ENCODE data around the gene NTHL1. TPM values are rescaled to one million over a fixed set of nuclear protein-coding genes. Genes with fewer than 3 reads are reported as not detected.

Gene NTHL1
- total and polyA plus RNA-seq, 9 of the 15 experiments (the other 6 are each of a cell fraction or from before 2014, with no cell fraction given), result 1.1 to 58.8 (median 17.6) TPM

GRCh38 chr16:2047330-2048115 is at the start of gene NTHL1, which contains the start of gene TSC2 (continued):
- no peak for TF ChIP-seq GTF3C2 (IDR thresholded peaks at IDR 0.05; ENCODE audit: borderline replicate concordance, extremely low read depth, insufficient read length)
- TF ChIP-seq ZBTB12 (CRISPR knock-in tag; IDR thresholded peaks at IDR 0.05), result peak; percentile 68; the same call in 1 of the 2 replicates
- TF ChIP-seq MAFK (IDR thresholded peaks at IDR 0.05; ENCODE audit: low read length), result no peak
- no peak; the same call in 1 of the 2 replicates for TF ChIP-seq ZNF239 (CRISPR knock-in tag; IDR thresholded peaks at IDR 0.05)
- TF ChIP-seq NCOR1 (IDR thresholded peaks at IDR 0.05), result no peak
- no peak for TF ChIP-seq RFX5 (IDR thresholded peaks at IDR 0.05; ENCODE audit: low read depth, low read length)
- peak; percentile 98 for TF ChIP-seq GABPB1 (CRISPR knock-in tag; IDR thresholded peaks at IDR 0.05)
- peak; percentile 81; the same call in 1 of the 2 replicates for TF ChIP-seq ZBTB9 (CRISPR knock-in tag; IDR thresholded peaks at IDR 0.05)
- no peak for TF ChIP-seq SIRT6 (IDR thresholded peaks at IDR 0.05; ENCODE audit: low read depth, low read length)
- TF ChIP-seq VEZF1 (CRISPR knock-in tag; IDR thresholded peaks at IDR 0.05), result peak; percentile 83
- peak; percentile 84 for TF ChIP-seq NR2C1 (IDR thresholded peaks at IDR 0.05)
- peak; percentile 93 for TF ChIP-seq NR2C1 (tag; IDR thresholded peaks at IDR 0.05)
- no peak for TF ChIP-seq SMARCB1 (IDR thresholded peaks at IDR 0.05; ENCODE audit: insufficient read length, low read depth)
- TF ChIP-seq ZNF12 (CRISPR knock-in tag; IDR thresholded peaks at IDR 0.05), result no peak; the same call in 1 of the 2 replicates
- TF ChIP-seq PHF20 (IDR thresholded peaks at IDR 0.05; ENCODE audit: partially characterized antibody), result peak; percentile 80
- TF ChIP-seq IRF1 (CRISPR knock-in tag; IDR thresholded peaks at IDR 0.05; ENCODE audit: borderline replicate concordance), result no peak
- no peak for TF ChIP-seq IRF2 (CRISPR knock-in tag; IDR thresholded peaks at IDR 0.05)
- TF ChIP-seq SRSF9 (IDR thresholded peaks at IDR 0.05; ENCODE audit: borderline replicate concordance, low read depth, low read length), result no peak
- peak; percentile 78 for TF ChIP-seq POLR2G (IDR thresholded peaks at IDR 0.05; ENCODE audit: low read depth, low read length)
- no peak for TF ChIP-seq MAFG (tag; conservative IDR thresholded peaks at IDR 0.05)
- TF ChIP-seq ESRRA (IDR thresholded peaks at IDR 0.05; ENCODE audit: borderline replicate concordance, low read depth), result peak; percentile 54; the same call in 1 of the 2 replicates

Data from K562 (cell line).